Hepatocyte (in vitro differentiated cells): ENCODE results near the gene SPNS2.

Source experiments
- CTCF ChIP-seq: fragments of 200-600 bp; sonication (generic); IDR thresholded peaks from 2 replicates; pipeline ENCODE4 v1.5.1; 2016; ENCODE audit warnings: antibody characterized with exemption, mild to moderate bottlenecking; ENCODE audit not compliant: poor library complexity
- EZH2 ChIP-seq: fragments of 200-600 bp; sonication (generic); IDR thresholded peaks from 2 replicates; pipeline ENCODE4 v1.6.1; 2016; ENCODE audit warnings: antibody characterized with exemption, mild to moderate bottlenecking, borderline replicate concordance
- EZH2phosphoT487 ChIP-seq: fragments of 200-600 bp; sonication (generic); IDR thresholded peaks from one replicate; pipeline ENCODE4 v1.6.1; 2018; ENCODE audit warnings: antibody characterized with exemption, mild to moderate bottlenecking, low read depth, moderate library complexity; ENCODE audit not compliant: unreplicated experiment, severe bottlenecking

GRCh38 chr17:4503283-4504025 lies 4.8 kb downstream of the SPNS2 start:
- no peak for TF ChIP-seq CTCF
- TF ChIP-seq EZH2: no peak
- no peak for TF ChIP-seq EZH2phosphoT487
